Measurements from ENCODE around the gene TMPRSS11B.

GRCh38 chr4:68250151-68250930 lies 4.8 kb upstream of the TMPRSS11B start:
- TF ChIP-seq CTCF (IDR thresholded peaks at IDR 0.05; ENCODE audit: low read length) (no peak), EZH2 (optimal IDR thresholded peaks at IDR 0.05; ENCODE audit: low read depth, low read length) (no peak), EZH2phosphoT487 (IDR thresholded peaks at IDR 0.05; ENCODE audit: low read length) (no peak)

Data from MM.1S (cell line).